ENCODE data around the gene TUSC2. TPM values are rescaled to one million over a fixed set of nuclear protein-coding genes. Genes with fewer than 3 reads are reported as not detected.

The TUSC2 gene
- total and polyA plus RNA-seq, 2 of the 13 experiments (the other 11 are each of a cell fraction or from before 2014, with no cell fraction given) = 36.7 to 39.1 TPM

- TF ChIP-seq, protein P1, sequence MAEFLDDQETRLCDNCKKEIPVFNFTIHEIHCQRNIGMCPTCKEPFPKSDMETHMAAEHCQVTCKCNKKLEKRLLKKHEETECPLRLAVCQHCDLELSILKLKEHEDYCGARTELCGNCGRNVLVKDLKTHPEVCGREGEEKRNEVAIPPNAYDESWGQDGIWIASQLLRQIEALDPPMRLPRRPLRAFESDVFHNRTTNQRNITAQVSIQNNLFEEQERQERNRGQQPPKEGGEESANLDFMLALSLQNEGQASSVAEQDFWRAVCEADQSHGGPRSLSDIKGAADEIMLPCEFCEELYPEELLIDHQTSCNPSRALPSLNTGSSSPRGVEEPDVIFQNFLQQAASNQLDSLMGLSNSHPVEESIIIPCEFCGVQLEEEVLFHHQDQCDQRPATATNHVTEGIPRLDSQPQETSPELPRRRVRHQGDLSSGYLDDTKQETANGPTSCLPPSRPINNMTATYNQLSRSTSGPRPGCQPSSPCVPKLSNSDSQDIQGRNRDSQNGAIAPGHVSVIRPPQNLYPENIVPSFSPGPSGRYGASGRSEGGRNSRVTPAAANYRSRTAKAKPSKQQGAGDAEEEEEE (CRISPR knock-in tag; IDR thresholded peaks at IDR 0.05; ENCODE audit: borderline replicate concordance) = 0 out of 2 replicates have a peak, but pooled peaks have one; percentile 15
- TF ChIP-seq ZNF362 (CRISPR knock-in tag; IDR thresholded peaks at IDR 0.05; ENCODE audit: borderline replicate concordance) (no peak), ZNF501 (CRISPR knock-in tag; IDR thresholded peaks at IDR 0.05) (peak; percentile 7; the same call in 1 of the 2 replicates), RFXANK (CRISPR knock-in tag; IDR thresholded peaks at IDR 0.05) (no peak), ZBTB42 (CRISPR knock-in tag; IDR thresholded peaks at IDR 0.05) (peak; percentile 14; the same call in 1 of the 2 replicates)
These were observed 6.0 kb downstream of the TUSC2 start (continued) for GRCh38 chr3:50322115-50322385.

DNA sequence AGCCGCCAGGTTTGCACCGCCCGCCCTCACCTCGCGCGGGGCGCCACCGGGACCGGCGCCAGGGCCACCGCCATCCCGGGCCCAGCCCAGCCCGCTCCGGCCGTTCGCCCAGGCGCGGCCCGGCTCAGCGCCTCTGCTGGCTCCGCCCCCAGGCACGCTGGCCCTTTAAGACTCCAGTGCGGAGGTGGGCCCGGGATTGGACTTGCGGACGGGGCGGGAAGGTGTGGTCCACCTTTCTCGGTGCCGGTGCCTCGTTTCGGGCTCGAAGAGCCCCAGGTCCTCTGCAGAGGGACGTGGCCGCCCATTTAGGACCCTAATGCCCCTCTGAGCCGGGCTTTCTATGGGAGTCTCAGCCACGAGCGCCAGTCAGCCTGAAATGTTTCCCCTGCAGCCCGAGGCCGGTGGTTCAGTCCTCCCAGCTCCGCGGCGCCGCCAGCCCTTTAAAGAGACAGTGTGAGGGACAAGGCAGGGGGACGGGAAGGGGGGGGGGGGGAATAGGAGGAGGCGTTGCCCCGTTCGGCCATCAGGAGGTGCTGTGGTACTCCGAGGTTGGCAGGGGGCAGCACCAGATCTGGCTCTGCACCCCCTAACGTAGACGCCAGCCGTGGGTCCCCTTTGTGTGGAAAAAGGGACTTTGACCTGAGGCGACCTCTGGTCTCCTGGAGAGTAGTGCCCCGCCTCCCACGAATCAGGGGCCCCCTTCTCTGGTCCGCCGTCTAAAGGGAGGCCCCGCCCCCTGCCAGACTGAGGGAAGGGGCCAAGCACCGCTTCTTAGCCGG is 6.5 kb downstream of the TUSC2 start:
- peaks cover 79% of the 10 kb centered on the region for H3K4me1 ChIP-seq (ENCODE audit: insufficient read depth, low read length)
- peak overlapping the region; percentile 81 to 91 (median 85); a peak in 5 of 6 replicates for H3K4me3 ChIP-seq (replicated peaks in 1 of 3; ENCODE audit: insufficient read depth in 1 of 3, low read depth in 2 of 3, low read length in 3 of 3)
- intact Hi-C loops (cut with micrococcal nuclease; ENCODE audit: unreplicated experiment) (loop anchor here (1.0 kb wide), 1 partner anchor 22 kb away; the partner anchor contains the start of genes HYAL3 and NAA80), in situ Hi-C loops (cut with HindIII; ENCODE audit: extremely low pct_ligation_motif_present, low pct_unique_long_range_greater_than_20kb) (loop anchor here (5.0 kb wide), 1 partner anchor 59 kb away; no protein-coding TSS in a partner anchor)
- H3K4me2 ChIP-seq (ENCODE audit: low read depth, low read length) = peak overlapping the region; percentile 94
- H3K9me3 ChIP-seq (ENCODE audit: low read length) = no peaks in the 10 kb centered on the region
- peak; percentile 73 for ATAC-seq
- peak overlapping the region; percentile 100 for H3K27ac ChIP-seq (ENCODE audit: extremely low read length, insufficient read depth, low read length)
- ChIA-PET CTCF (ENCODE audit: low intra/inter-chr PET ratio, low total read pairs) (interaction anchor here (0.9 to 2.3 kb wide), 3 partner anchors 18 to 94 kb away, joined by 3 to 15 read pairs (median 3); partner anchors contain the start of genes HYAL1, HYAL3 and NAA80), POLR2A (interaction anchor here (0.6 to 13.0 kb wide), 14 partner anchors 13 to 125 kb away, joined by 3 to 222 read pairs (median 8); partner anchors contain the start of genes GNAI2, HYAL1, HYAL3 and IFRD2)
- H3K79me2 ChIP-seq (ENCODE audit: insufficient read depth, low read length) = peaks cover 25% of the 10 kb centered on the region
- H3K36me3 ChIP-seq (replicated peaks in 1 of 2; ENCODE audit: control insufficient read depth in 1 of 2, insufficient read depth in 2 of 2, low read length in 2 of 2) = peaks cover 15 to 41% of the 10 kb centered on the region in 2 experiments
- H3K9ac ChIP-seq (ENCODE audit: insufficient read depth, low read depth, low read length) = peak overlapping the region; percentile 99
- no peak overlapping the region for H2AFZ ChIP-seq (ENCODE audit: low read length)
- no peaks in the 10 kb centered on the region for H4K20me1 ChIP-seq (ENCODE audit: insufficient read depth, low read length)
- no TSS peak for BruUV-seq (replicated peaks)
- no peaks in the 10 kb centered on the region; a peak in 1 of 5 replicates for H3K27me3 ChIP-seq (ENCODE audit: control insufficient read depth in 1 of 2, insufficient read depth in 2 of 2, low read length in 2 of 2)
- peak; percentile 90 for DNase-seq (ENCODE audit: low spot score)
- peak; percentile 28 for FAIRE-seq
- WGBS (ENCODE audit: low lambda C conversion rate) = under 1% methylated on average over 22 of the region's 59 CpGs
- peak; percentile 63; the same call in 1 of the 2 replicates for TF ChIP-seq RNF2 (conservative IDR thresholded peaks at IDR 0.05; ENCODE audit: low read depth)
- no peak for TF ChIP-seq MZF1 (CRISPR knock-in tag; IDR thresholded peaks at IDR 0.05; ENCODE audit: borderline replicate concordance)
- TF ChIP-seq HMGA1 (CRISPR knock-in tag; conservative IDR thresholded peaks at IDR 0.05) = no peak
- TF ChIP-seq MAX (IDR thresholded peaks at IDR 0.05) = peak; percentile 95
- TF ChIP-seq ARID3A (IDR thresholded peaks at IDR 0.05; ENCODE audit: low read depth, low read length) = no peak
- TF ChIP-seq ZNF136 (CRISPR knock-in tag; IDR thresholded peaks at IDR 0.05; ENCODE audit: low read depth) = no peak
- TF ChIP-seq, protein P2, sequence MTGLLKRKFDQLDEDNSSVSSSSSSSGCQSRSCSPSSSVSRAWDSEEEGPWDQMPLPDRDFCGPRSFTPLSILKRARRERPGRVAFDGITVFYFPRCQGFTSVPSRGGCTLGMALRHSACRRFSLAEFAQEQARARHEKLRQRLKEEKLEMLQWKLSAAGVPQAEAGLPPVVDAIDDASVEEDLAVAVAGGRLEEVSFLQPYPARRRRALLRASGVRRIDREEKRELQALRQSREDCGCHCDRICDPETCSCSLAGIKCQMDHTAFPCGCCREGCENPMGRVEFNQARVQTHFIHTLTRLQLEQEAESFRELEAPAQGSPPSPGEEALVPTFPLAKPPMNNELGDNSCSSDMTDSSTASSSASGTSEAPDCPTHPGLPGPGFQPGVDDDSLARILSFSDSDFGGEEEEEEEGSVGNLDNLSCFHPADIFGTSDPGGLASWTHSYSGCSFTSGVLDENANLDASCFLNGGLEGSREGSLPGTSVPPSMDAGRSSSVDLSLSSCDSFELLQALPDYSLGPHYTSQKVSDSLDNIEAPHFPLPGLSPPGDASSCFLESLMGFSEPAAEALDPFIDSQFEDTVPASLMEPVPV (CRISPR knock-in tag; IDR thresholded peaks at IDR 0.05) = 0 out of 2 replicates have a peak, but pooled peaks have one; percentile 9
- TF ChIP-seq, protein P3, sequence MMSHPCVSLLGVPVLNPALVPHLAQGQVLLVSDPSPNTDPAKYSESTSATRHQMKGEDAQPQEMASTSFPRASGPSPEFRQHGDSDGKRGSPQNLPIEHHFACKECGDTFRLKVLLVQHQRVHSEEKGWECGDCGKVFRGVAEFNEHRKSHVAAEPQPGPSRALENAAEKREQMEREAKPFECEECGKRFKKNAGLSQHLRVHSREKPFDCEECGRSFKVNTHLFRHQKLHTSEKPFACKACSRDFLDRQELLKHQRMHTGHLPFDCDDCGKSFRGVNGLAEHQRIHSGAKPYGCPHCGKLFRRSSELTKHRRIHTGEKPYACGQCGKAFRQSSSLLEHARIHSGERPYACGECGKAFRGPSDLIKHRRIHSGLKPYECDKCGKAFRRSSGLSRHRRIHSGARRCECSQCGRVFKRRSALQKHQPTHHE (CRISPR knock-in tag; IDR thresholded peaks at IDR 0.05; ENCODE audit: borderline replicate concordance) = 0 out of 2 replicates have a peak, but pooled peaks have one; percentile 60

All from HepG2 (cell line).